Fibroblast of peridontal ligament (primary cell): ENCODE results near the gene CPNE4.
"Not testable (repeated sequence)": the region's sequence is repeated elsewhere in the genome, so short reads cannot be mapped to it uniquely, and the experiment has no call there.

Experiments used
- DNase-seq: peaks from one replicate; pipeline ENCODE4 v3.0.0-alpha.2; 2010; ENCODE audit errors: extremely low read depth

The CPNE4 gene

GRCh38 chr3:131538968-131539367 lies 495.8 kb downstream of the CPNE4 start:
- no peak for DNase-seq

DNA sequence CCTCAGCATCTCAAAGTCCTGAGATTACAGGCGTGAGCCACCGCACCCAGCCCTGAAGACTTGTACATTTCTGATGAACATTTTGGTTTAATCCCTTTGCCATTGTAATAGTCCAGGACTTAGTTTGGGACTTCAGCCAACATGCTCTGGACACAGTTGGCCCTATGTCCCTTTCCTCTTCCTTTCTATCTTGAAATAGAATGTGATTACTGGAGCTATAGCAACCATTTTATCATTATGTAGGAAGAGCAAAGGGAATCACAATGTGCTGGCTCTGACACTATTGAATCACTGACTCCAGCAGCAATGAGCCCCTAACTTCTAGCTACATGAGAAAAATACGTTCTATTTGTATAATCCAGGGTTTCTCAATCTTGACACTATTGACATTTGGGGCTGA lies 497.3 kb downstream of the CPNE4 start:
- DNase-seq = no peak

GRCh38 chr3:131535596-131535995 lies 499.2 kb downstream of the CPNE4 start:
- DNase-seq = peak; percentile 51

DNA sequence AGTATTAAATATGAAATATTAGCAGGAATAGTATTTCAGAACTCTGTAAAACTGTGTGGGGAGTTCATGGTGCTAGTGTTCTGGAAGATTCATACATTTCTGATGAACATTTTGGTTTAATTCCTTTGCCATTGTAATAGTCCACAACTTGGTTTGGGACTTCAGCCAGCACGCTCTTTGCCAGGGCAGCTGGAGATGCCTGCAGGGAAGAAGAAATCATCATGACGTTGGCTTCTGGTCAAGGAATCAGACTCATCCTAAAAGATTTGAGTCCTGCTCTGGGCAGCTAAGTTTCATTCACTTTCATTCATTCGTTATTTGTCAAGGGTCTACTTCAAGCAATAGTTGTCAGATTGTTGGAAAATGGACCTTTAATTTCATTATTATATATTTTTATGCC lies 499.7 kb downstream of the CPNE4 start:
- DNase-seq = peak; percentile 74

- DNase-seq = no peak
These were observed 502.2 kb downstream of the CPNE4 start for GRCh38 chr3:131532645-131533044.

- no peak for DNase-seq
These were observed 504.0 kb downstream of the CPNE4 start for GRCh38 chr3:131530843-131531242.

- DNase-seq = no peak
These were observed 504.4 kb downstream of the CPNE4 start for GRCh38 chr3:131530388-131530787.

DNA sequence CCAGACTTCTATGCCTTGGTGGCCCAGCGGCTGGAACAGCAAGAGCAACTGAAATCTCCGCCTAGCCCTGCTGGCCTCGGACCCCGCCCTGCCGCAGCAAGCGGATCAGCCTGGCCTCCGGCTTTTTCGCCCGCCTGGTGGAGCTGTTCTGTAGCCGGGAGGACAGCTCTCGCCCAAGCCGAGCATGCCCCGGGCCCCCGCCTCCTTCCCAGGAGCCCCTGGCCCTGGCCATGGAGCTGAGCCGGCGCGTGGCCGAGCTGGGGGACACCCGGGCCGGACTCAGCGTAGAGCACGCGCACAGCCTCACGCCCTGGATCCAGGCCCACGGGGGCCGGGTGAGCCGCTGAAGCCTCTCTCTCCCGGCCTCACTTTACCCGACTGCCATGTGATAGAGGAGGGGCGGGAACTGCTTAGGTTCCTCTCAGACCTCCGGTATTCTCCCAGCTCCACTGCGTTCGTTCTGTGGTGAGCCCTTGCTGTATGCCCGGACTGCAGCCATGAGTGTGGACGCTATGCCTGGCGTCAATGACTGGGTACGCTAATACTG lies 507.9 kb downstream of the CPNE4 start:
- peak; percentile 31 for DNase-seq

- no peak for DNase-seq
These were observed 516.1 kb downstream of the CPNE4 start for GRCh38 chr3:131518680-131519079.

GRCh38 chr3:131505421-131505820 lies 529.4 kb downstream of the CPNE4 start:
- DNase-seq = no peak

GRCh38 chr3:131503320-131503635 lies 531.5 kb downstream of the CPNE4 start:
- peak; percentile 54 for DNase-seq

GRCh38 chr3:131502530-131503319 lies 532.1 kb downstream of the CPNE4 start, which contains the start of gene MRPL3:
Gene MRPL3, minus strand, starts transcription at chr3:131502971. Its CDS starts 150 bp downstream, at chr3:131502821.
- DNase-seq = peak; percentile 89

- DNase-seq = no peak
These were observed 532.9 kb downstream of the CPNE4 start for GRCh38 chr3:131501949-131502348.

DNA sequence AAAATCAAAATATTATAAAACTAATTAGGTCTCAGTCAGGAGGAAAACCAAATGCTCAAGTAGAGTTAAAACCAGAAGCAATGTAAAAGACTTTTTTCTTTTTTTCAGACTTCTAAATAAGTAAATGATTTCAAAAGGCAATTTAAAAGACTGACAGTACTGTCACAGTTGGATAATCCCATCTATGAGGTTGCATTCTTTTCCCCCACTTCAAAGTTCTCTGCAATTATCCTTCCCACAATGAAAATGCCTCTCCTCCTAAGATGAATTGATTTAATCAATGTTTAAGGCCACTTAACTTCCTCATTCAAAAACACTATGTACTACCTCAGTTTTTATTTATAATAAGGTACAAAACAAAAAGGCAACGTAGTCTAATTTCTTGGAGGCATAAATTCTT lies 540.1 kb downstream of the CPNE4 start:
- DNase-seq = no peak

- DNase-seq = no peak
These were observed 543.0 kb downstream of the CPNE4 start for GRCh38 chr3:131491775-131492174.

- no peak for DNase-seq
These were observed 543.7 kb downstream of the CPNE4 start for GRCh38 chr3:131491084-131491483.

- not testable (repeated sequence) for DNase-seq
These were observed 548.3 kb downstream of the CPNE4 start for GRCh38 chr3:131486545-131486944.

- DNase-seq = peak; percentile 24
These were observed 549.7 kb downstream of the CPNE4 start for GRCh38 chr3:131485119-131485518.

DNA sequence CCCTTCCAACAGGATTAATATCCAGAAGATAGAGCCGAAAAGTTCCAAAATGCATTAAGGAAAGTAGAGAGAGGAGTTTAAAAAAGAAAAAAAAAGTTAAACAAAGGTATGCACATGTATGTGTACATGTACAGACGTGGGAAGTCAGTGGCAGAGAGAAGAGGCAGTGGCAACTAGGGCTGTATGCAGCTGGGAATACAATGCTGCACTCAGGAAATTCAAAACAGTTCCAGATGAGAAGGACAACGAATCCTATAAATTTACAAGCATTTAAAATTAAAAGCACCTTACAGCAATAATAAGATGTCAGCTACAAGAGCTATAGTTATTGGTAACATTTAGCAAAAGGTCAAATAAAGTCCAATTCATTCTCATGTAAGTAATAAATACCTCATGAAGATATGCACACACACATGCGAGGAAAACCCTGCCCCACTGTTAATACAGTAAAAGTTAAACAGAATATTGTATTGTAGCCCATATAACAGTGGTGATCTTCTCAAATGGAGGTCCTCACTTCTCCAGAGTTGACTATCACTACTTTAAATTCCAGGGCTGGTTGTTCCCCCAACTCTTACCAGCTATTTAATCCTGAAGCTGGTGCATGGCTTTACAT lies 550.2 kb downstream of the CPNE4 start:
- no peak for DNase-seq
